H1 (cell line): ENCODE measurements around the gene ZNF831. TPM values are rescaled to one million over a fixed set of nuclear protein-coding genes. Genes with fewer than 3 reads are reported as not detected.

ENCODE experiments used
- ASH2L ChIP-seq: fragments of 200-600, 300-600 bp; sonication (generic); IDR thresholded peaks from one replicate; pipeline ENCODE4 v1.7.1; 2017; ENCODE audit warnings: low read length
- KDM4A ChIP-seq: IDR thresholded peaks from one replicate; pipeline ENCODE4 v1.7.1; 2012; ENCODE audit warnings: low read depth, mild to moderate bottlenecking, moderate library complexity, low read length, inconsistent platforms; ENCODE audit not compliant: severe bottlenecking
- NRF1 ChIP-seq: IDR thresholded peaks from 2 replicates; pipeline ENCODE4 v1.6.1; 2011; ENCODE audit warnings: mild to moderate bottlenecking, low read depth, low read length, improper control_type of control experiment
- polyA plus RNA-seq, 7 experiments: library from polyadenylated mRNA; depleted of rRNA in 3 of 7; stranded (reverse) in 5 of 7; unstranded in 2 of 7; fragments of >200 nt in 5 of 7; fragments of 200-250 nt in 2 of 7; gene quantifications; 1 replicate in 5 of 7; 2 replicates in 1 of 7; 4 replicates in 1 of 7; pipeline versions ENCODE4 v1.2.1 to v1.2.3, GENCODE V29; 2011 to 2013; ENCODE audit warnings: missing spikeins in 2 of 7, mixed read lengths in 2 of 7
- total RNA-seq: library from RNA; stranded (reverse); fragmentation: NEBNext Ultra II Directional; extraction: Animal tissue kit (Norgen Biotek cat#: 25700); gene quantifications from 2 replicates; pipeline ENCODE4 v1.2.1, GENCODE V29; 2021

Gene ZNF831
- total and polyA plus RNA-seq, 2 of the 8 experiments (the other 6 are each of a cell fraction or from before 2014, with no cell fraction given): not detected

GRCh38 chr20:59223182-59223601, 59.6 kb downstream of the ZNF831 start (continued):
- TF ChIP-seq KDM4A (peak; percentile 4), ASH2L (no peak), NRF1 (no peak)
- TF ChIP-seq, all 59 proteins: peak for 3
